Activated CD4-positive, alpha-beta memory T cell treated with anti-CD3 and anti-CD28 coated beads, Interleukin-2, amount 10 ng/mL, durations not matched to agents 7 days and 5 days (primary cell): ENCODE results near the gene ARIH2. TPM values are rescaled to one million over a fixed set of nuclear protein-coding genes. Genes with fewer than 3 reads are reported as not detected.

Source experiments
- CTCF ChIA-PET: fragments of 350-600 bp; sonication (Branson Sonifier 250); formaldehyde crosslinking; loops from one replicate; lab custom pipeline; 2021; ENCODE audit warnings: antibody characterized with exemption, inconsistent platforms; lab: Charles Lee
- POLR2A ChIA-PET: fragments of 350-600 bp; sonication (Branson Sonifier 250); formaldehyde crosslinking; loops from one replicate; lab custom pipeline; 2021; ENCODE audit warnings: antibody characterized with exemption; lab: Charles Lee
- DNase-seq: peaks from one replicate; pipeline ENCODE4 v3.0.0-alpha.2; 2020
- H3K27ac Mint-ChIP-seq: one replicate; pipeline ENCODE4 v1.8.0; 2021; ENCODE audit warnings: mild to moderate bottlenecking, mixed read lengths
- H3K27me3 Mint-ChIP-seq: one replicate; pipeline ENCODE4 v1.8.0; 2021; ENCODE audit warnings: mixed read lengths
- H3K36me3 Mint-ChIP-seq: one replicate; pipeline ENCODE4 v1.8.0; 2021; ENCODE audit warnings: low read depth, mixed read lengths
- H3K4me1 Mint-ChIP-seq: one replicate; pipeline ENCODE4 v1.8.0; 2021; ENCODE audit warnings: mixed read lengths
- H3K4me3 Mint-ChIP-seq: one replicate; pipeline ENCODE4 v1.8.0; 2021; ENCODE audit warnings: mild to moderate bottlenecking, mixed read lengths
- H3K9me3 Mint-ChIP-seq: one replicate; pipeline ENCODE4 v1.8.0; 2021; ENCODE audit warnings: mixed read lengths
- total RNA-seq, 2 experiments: library from RNA; stranded (reverse); gene quantifications; one replicate each; pipeline ENCODE4 v1.2.3, GENCODE V29; 2021

ARIH2 gene
- total RNA-seq, 2 experiments from 2014 or later, result 100 TPM

DNA sequence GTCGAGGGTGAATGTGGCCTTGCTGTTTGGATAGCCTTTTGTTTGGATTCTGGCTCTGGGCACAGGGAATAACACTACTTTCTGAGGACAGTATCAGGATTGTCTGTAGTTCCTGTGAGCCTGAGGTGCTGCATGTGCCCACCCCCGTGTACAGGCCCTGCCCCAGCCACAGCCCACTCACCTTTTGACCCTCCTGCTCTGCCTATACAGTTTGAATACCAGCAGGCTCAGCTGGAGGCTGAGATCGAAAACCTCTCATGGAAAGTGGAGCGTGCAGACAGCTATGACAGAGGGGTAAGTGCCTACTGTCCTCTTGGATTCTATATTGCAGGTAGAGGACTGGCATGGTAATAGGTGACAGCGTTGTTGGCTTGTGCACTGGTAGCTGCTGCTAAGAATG, 64.0 kb downstream of the ARIH2 start:
- DNase-seq, result no peak
- ChIA-PET POLR2A (no interaction called here), CTCF (no interaction called here)
- Mint-ChIP-seq H3K36me3 (peaks cover 57% of the 10 kb centered on the region), H3K4me3 (no peak overlapping the region), H3K27me3 (no peaks in the 10 kb centered on the region), H3K27ac (no peak overlapping the region), H3K9me3 (no peaks in the 10 kb centered on the region), H3K4me1 (peaks cover 3% of the 10 kb centered on the region)

DNA sequence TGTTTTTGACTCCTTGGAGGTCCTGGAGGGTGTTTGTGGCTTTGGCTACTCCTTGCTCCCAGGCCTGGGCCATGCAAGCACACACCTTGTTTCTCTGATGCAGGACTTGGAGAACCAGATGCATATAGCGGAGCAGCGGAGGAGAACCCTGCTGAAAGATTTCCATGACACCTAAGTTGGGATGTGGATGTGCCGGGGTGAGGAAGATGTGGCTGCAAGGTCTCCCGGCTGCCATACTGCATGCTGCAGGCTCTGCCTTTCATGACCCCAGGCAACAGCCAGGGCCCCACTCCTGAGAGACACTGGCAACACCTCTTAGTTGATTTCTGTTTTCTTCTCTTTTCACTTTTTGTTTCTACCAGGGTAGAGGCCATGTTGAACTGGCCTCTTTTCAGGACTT, 64.5 kb downstream of the ARIH2 start:
- peaks cover 53% of the 10 kb centered on the region for H3K36me3 Mint-ChIP-seq
- no peak overlapping the region for H3K27ac Mint-ChIP-seq
- no peak overlapping the region for H3K4me3 Mint-ChIP-seq
- DNase-seq, result no peak
- no peaks in the 10 kb centered on the region for H3K27me3 Mint-ChIP-seq
- peaks cover 7% of the 10 kb centered on the region for H3K4me1 Mint-ChIP-seq
- CTCF ChIA-PET, result no interaction called here
- no peaks in the 10 kb centered on the region for H3K9me3 Mint-ChIP-seq
- POLR2A ChIA-PET, result no interaction called here

DNA sequence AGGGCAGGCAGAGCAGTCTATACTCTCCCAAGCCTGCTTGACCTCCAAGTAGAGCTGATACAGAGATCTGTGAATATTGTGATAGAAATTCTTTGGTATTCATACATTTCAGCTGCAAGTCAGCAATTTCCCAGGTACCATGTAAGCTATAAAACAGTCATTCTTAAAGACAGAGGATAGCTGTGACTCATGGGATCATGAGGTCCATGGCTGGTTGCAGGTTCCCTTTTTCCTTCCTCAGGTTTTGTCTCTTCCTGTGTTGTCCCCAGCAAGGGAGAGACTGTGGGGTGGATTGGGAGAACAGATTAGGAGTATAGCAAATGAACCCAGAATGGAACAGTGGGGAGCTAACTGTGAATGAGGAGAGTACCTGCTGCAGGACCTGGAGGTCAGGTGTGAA, 66.0 kb downstream of the ARIH2 start:
- no peaks in the 10 kb centered on the region for H3K9me3 Mint-ChIP-seq
- H3K4me3 Mint-ChIP-seq, result no peak overlapping the region
- no peak for DNase-seq
- peak overlapping the region; percentile 54 for H3K27ac Mint-ChIP-seq
- H3K4me1 Mint-ChIP-seq, result peaks cover 16% of the 10 kb centered on the region
- CTCF ChIA-PET, result interaction anchor here (0.7 to 9.4 kb wide), 3 partner anchors 22 to 299 kb away, joined by 3 to 124 read pairs (median 3); partner anchors contain the start of genes NCKIPSD and WDR6
- POLR2A ChIA-PET, result interaction anchor here (1.3 to 9.0 kb wide), 3 partner anchors 10 to 34 kb away, joined by 3 to 190 read pairs (median 10); partner anchors contain the start of genes DALRD3, NDUFAF3 and WDR6
- no peaks in the 10 kb centered on the region for H3K27me3 Mint-ChIP-seq
- peaks cover 44% of the 10 kb centered on the region for H3K36me3 Mint-ChIP-seq

DNA sequence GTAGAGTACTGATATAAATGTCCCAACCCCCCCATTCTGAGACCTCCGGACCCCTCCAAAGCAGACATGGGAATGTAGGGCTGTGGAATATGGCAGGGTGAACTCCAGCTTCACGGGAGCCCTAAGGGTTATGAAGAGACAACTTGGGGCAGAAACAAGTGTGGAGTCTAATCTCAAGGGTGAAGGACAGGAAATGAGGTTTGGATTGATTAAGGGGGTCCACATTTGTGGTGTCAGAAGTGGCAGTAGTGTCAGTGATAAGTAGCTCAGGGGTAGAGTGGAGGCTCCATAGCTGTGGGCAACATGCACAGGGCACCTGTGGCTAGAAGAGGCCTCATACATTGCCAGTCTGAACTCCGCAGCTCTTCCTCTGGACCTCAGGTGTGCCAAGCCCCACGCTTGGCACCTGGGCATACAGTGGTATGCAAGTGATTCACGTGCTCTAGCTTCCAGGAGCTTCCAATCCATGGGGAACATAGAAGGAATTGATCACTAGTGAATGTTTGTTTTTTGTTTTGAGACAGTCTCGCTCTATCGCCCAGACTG, 67.3 kb downstream of the ARIH2 start:
- no peak overlapping the region for H3K4me3 Mint-ChIP-seq
- no peak overlapping the region for H3K27ac Mint-ChIP-seq
- peaks cover 35% of the 10 kb centered on the region for H3K36me3 Mint-ChIP-seq
- ChIA-PET POLR2A (interaction anchor here (2.2 to 9.0 kb wide), 4 partner anchors 11 to 43 kb away, joined by 10 to 190 read pairs (median 72); partner anchors contain the start of genes DALRD3, IMPDH2, NDUFAF3 and WDR6), CTCF (interaction anchor here (0.9 to 9.4 kb wide), 3 partner anchors 21 to 80 kb away, joined by 3 to 124 read pairs (median 3); partner anchors contain the start of genes NDUFAF3 and WDR6)
- H3K4me1 Mint-ChIP-seq, result peaks cover 16% of the 10 kb centered on the region
- H3K9me3 Mint-ChIP-seq, result no peaks in the 10 kb centered on the region
- H3K27me3 Mint-ChIP-seq, result no peaks in the 10 kb centered on the region
- DNase-seq, result no peak

DNA sequence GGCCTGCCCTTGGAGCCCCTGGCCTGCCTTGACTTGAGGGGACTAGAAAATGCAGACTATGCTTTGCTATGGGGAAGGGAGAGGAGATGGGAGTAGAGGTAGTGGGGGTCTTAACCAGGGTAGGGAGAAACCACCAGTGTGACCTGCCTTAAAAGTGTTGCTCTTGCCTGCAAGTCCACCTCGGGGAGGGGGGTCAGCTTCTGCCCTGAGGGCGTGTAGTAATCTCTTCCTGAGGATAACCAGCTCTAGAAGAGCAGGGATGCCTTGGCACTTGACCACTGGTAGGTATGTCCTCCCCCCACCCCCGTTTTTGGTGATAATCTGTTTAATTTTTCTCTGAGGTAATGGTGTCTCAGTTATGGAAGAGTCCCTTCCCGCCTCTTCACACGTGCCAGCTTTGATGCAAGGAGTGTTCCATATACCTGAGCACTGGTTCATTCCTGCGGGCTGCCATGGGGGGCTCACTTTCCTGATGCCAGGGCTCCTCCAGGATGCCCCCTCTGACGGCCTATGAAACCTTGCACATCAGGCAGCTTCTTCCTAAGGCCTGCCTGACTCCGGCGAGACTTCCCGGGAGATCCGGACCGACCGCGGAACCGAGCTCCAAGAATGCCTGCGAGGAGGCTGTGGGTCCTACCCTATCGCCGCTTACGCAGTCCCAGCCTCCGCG, 70.6 kb downstream of the ARIH2 start:
- Mint-ChIP-seq H3K27me3 (no peaks in the 10 kb centered on the region), H3K9me3 (no peaks in the 10 kb centered on the region), H3K4me3 (peak overlapping the region; percentile 83), H3K27ac (peak overlapping the region; percentile 83), H3K36me3 (peaks cover 23% of the 10 kb centered on the region), H3K4me1 (peaks cover 40% of the 10 kb centered on the region)
- ChIA-PET CTCF (interaction anchor here (0.9 to 9.4 kb wide), 14 partner anchors 11 to 479 kb away, joined by 3 to 124 read pairs (median 4); partner anchors contain the start of genes DALRD3, IMPDH2, NDUFAF3 and PRKAR2A), POLR2A (interaction anchor here (0.9 to 9.0 kb wide), 10 partner anchors 10 to 175 kb away, joined by 3 to 190 read pairs (median 4); partner anchors contain the start of genes ARIH2, DALRD3, IMPDH2 and NDUFAF3)
- no peak for DNase-seq

DNA sequence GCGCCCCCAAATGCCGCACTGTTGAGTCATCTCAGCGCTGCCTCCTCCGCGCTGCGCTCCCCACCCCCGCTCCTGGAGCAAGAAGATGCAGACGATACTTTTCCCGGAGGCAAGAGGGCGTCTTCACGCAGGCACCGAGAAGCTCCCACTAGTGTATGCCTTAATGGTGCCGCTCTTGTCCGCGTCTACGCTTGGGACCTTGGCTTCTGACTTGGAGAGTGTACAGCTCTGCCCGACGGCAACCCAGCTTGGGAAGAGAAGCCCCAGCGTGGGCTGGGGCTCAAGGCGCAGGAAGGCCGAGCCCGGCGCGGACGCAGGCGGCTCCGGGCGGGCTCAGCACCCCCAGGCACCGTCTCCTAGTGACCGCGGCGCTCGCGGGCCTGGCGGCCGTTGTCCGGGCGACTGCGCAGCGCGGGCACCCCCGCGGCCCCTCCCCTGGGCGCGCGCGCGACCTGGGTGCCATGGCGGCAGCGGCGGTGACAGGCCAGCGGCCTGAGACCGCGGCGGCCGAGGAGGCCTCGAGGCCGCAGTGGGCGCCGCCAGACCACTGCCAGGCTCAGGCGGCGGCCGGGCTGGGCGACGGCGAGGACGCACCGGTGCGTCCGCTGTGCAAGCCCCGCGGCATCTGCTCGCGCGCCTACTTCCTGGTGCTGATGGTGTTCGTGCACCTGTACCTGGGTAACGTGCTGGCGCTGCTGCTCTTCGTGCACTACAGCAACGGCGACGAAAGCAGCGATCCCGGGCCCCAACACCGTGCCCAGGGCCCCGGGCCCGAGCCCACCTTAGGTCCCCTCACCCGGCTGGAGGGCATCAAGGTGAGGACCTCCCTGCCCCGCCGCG, 71.4 kb downstream of the ARIH2 start, which contains the start of gene P4HTM:
P4HTM (plus strand) TSS at position 446 of the 840 bp plus-strand sequence; CDS start at position 462, 16 bp downstream.
- Mint-ChIP-seq H3K4me1 (peaks cover 45% of the 10 kb centered on the region), H3K36me3 (peaks cover 19% of the 10 kb centered on the region)

DNA sequence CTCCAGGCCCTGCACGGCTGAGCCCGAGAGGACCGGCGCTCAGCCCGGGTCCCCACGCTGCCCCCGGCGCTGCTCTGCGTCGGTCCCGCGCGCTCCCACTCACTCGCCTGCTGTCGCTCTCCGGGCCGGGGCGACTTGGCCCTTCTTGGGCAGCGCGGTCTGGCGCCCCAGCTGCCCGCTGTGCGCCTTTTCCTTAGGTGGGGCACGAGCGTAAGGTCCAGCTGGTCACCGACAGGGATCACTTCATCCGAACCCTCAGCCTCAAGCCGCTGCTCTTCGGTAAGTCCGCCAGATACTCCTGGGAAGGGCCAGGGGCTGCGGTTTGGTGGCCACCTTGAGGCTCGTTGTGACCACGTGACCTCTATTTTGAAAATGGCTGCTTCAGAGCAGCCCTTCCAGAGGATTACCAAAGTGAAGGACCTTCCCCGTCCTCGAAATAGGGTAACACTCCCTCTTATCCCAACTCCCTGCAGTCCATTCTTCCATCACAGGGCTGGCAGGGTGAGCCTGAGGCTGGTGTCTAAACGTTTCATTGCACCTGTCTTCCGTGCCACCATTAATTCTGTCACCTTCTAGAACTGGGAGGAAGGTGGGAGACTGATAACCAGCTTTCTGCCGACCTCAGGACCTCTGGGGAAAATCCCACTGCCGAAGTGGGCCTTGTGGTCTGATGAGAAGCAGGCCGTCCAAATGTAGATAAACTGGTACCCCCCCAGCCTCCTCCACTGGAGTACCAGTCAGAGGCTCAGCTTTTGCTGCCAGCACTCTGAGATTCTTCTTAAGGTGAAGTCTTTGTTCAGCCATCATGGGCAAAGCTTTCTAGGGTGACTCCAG, 72.2 kb downstream of the ARIH2 start:
- H3K27ac Mint-ChIP-seq, result peak overlapping the region; percentile 90
- H3K4me3 Mint-ChIP-seq, result peak overlapping the region; percentile 92
- H3K36me3 Mint-ChIP-seq, result peaks cover 18% of the 10 kb centered on the region
- peak; percentile 58 for DNase-seq
- CTCF ChIA-PET, result interaction anchor here (1.0 to 9.4 kb wide), 4 partner anchors 9 to 103 kb away, joined by 4 to 124 read pairs (median 50); partner anchors contain the start of genes DALRD3, NDUFAF3, QRICH1 and WDR6
- H3K9me3 Mint-ChIP-seq, result no peaks in the 10 kb centered on the region
- H3K4me1 Mint-ChIP-seq, result peaks cover 49% of the 10 kb centered on the region
- H3K27me3 Mint-ChIP-seq, result no peaks in the 10 kb centered on the region
- POLR2A ChIA-PET, result interaction anchor here (0.8 to 9.0 kb wide), 10 partner anchors 9 to 274 kb away, joined by 3 to 190 read pairs (median 6); partner anchors contain the start of genes ARIH2, DALRD3, IMPDH2 and IP6K2

More for the DNA sequence above, 71.4 kb downstream of the ARIH2 start, which contains the start of gene P4HTM:
- ChIA-PET CTCF (interaction anchor here (0.9 to 9.4 kb wide), 12 partner anchors 10 to 478 kb away, joined by 3 to 124 read pairs (median 4); partner anchors contain the start of genes DALRD3, IMPDH2, NDUFAF3 and QRICH1), POLR2A (interaction anchor here (0.9 to 9.0 kb wide), 11 partner anchors 10 to 273 kb away, joined by 3 to 190 read pairs (median 4); partner anchors contain the start of genes ARIH2, DALRD3, IMPDH2 and IP6K2)
- peak; percentile 79 for DNase-seq
- Mint-ChIP-seq H3K27me3 (no peaks in the 10 kb centered on the region), H3K9me3 (no peaks in the 10 kb centered on the region), H3K27ac (peak within 1 kb of the TSS; percentile 90), H3K4me3 (peak within 1 kb of the TSS; percentile 92)

DNA sequence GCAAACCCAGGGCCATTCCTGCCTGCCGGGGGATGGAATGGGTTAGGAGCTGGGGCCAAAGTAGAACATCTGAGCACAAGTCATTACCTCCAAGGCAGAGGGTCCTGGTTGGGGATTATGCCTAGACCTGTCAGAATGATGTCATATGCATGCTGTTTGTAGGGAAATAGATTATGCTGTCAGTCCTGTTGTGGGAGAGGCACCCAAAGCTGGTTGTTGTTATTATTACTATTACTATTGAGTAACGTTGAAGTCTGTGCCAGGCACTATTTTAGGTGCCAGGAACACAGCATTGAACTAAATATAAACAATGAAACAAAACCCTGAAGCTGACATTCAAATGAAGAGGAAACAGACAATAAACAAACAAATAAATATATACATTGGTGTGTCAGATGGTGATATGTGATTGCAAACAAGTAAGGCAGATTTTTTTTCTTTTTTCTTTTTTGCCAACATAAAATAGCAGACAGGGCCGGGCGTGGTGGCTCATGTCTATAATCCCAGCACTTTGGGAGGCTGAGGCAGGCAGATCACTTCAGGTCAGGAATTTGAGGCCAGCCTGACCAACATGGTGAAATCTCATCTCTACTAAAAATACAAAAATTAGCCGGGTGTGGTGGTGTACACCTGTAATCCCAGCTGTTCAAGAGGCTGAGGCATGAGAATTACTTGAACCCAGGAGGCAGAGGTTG, 73.4 kb downstream of the ARIH2 start:
- DNase-seq, result no peak

DNA sequence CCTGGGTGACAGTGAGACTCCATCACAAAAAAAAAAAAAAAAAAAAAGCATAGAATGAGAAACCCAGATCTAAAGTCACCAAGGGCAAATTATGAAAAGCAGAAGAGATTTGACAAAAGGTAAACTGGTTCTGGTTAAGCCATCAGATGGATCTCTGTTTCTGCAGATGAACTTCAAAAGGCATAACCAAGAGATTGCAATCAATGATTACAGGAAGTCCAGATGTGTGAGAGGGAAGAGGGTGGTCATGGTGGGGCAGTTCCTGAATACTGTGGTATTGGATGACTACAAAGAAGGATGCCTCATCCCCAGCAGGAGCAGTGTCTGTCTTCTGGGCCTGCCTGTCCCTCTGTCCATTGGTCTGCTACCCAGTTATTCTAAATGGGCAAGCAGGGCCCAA, 75.2 kb downstream of the ARIH2 start:
- Mint-ChIP-seq H3K27ac (no peak overlapping the region), H3K4me3 (no peak overlapping the region)
- CTCF ChIA-PET, result no interaction called here

More for the DNA sequence above, 73.4 kb downstream of the ARIH2 start:
- Mint-ChIP-seq H3K4me1 (peaks cover 49% of the 10 kb centered on the region), H3K27me3 (no peaks in the 10 kb centered on the region), H3K4me3 (peak overlapping the region; percentile 92), H3K36me3 (peaks cover 15% of the 10 kb centered on the region), H3K9me3 (no peaks in the 10 kb centered on the region), H3K27ac (peak overlapping the region; percentile 90)
- POLR2A ChIA-PET, result interaction anchor here (0.8 to 9.0 kb wide), 4 partner anchors 15 to 102 kb away, joined by 3 to 190 read pairs (median 69); partner anchors contain the start of genes DALRD3, NDUFAF3, QRICH1 and WDR6
- CTCF ChIA-PET, result interaction anchor here (0.9 to 9.4 kb wide), 5 partner anchors 15 to 276 kb away, joined by 3 to 124 read pairs (median 4); partner anchors contain the start of genes DALRD3, NDUFAF3, QRICH1 and WDR6

DNA sequence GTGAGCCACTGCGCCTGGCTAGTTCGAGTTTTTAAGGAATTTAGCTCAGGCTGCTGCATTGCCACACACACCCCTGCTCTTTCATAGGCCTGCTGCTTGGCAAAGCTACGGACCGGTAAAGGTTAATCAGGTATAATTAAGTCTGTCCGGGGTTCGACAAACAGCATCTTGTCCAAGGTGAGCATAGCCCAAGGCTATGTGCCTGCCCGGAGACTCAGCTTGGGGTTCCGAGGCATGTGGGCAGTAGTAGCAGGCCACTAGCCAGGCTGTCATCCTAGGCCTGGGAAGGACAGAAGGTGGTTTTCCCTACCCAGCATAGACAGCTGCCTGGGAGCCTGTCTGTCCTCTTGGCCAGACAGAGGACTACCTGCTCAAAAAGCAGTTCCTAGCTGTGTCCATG, 78.0 kb downstream of the ARIH2 start:
- CTCF ChIA-PET, result interaction anchor here (1.8 to 1.9 kb wide), 2 partner anchors 9 to 11 kb away, joined by 7 to 8 read pairs; partner anchors contain the start of gene WDR6
- Mint-ChIP-seq H3K4me1 (peaks cover 29% of the 10 kb centered on the region), H3K4me3 (no peak overlapping the region), H3K36me3 (peaks cover 13% of the 10 kb centered on the region), H3K27ac (no peak overlapping the region), H3K9me3 (no peaks in the 10 kb centered on the region), H3K27me3 (no peaks in the 10 kb centered on the region)
- DNase-seq, result no peak
- POLR2A ChIA-PET, result interaction anchor here (3.4 kb wide), 1 partner anchor 11 kb away, joined by 28 read pairs; the partner anchor contains the start of gene WDR6

More for the DNA sequence above, 75.2 kb downstream of the ARIH2 start:
- Mint-ChIP-seq H3K9me3 (no peaks in the 10 kb centered on the region), H3K27me3 (no peaks in the 10 kb centered on the region), H3K36me3 (peaks cover 15% of the 10 kb centered on the region), H3K4me1 (peaks cover 43% of the 10 kb centered on the region)
- POLR2A ChIA-PET, result interaction anchor here (1.0 to 1.8 kb wide), 2 partner anchors 13 to 27 kb away, joined by 4 to 10 read pairs; partner anchors contain the start of genes NDUFAF3 and WDR6
- DNase-seq, result no peak
